ENCODE measurements around the gene EEF1B2.

The EEF1B2 gene

DNA sequence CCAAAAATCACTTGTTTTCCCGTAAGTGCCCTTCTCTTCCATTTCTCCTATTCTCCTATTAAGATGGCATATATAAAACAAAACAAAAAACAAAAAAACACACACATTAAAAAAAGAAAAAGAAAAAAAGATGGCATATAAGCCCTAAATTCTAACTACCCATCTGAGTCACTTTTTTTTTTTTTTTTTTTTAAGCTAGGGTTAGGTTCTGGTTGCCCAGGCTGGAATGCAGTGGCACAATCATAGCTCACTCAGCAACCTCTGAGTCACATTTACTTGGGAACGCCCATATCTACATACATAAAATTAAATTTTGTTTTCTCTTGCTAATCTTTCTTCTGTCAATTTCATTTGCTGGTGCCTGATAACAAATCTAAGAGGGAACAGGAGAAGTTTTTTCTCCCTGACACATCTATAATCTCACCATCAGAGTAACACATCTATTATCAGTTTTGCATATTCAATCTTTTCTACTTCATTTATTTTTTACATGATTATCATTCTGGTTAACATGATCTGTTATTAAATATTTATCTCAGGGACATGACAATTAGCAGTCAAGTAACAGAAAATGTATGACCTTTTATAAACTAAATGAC lies 52.1 kb downstream of the EEF1B2 start:
- peak; percentile 58; the same call in 2 of the 3 replicates for ATAC-seq
- TF ChIP-seq GLIS3 (CRISPR knock-in tag; IDR thresholded peaks at IDR 0.05) (no peak), CSDC2 (CRISPR knock-in tag; IDR thresholded peaks at IDR 0.05) (no peak), ZFP30 (CRISPR knock-in tag; IDR thresholded peaks at IDR 0.05) (no peak), ZNF8 (CRISPR knock-in tag; IDR thresholded peaks at IDR 0.05) (no peak), TSHZ2 (CRISPR knock-in tag; IDR thresholded peaks at IDR 0.05) (no peak), ZNF565 (CRISPR knock-in tag; conservative IDR thresholded peaks at IDR 0.05; ENCODE audit: low read depth) (no peak), PATZ1 (CRISPR knock-in tag; IDR thresholded peaks at IDR 0.05; ENCODE audit: borderline replicate concordance) (no peak), PPARA (CRISPR knock-in tag; IDR thresholded peaks at IDR 0.05; ENCODE audit: borderline replicate concordance) (no peak), TCF4 (CRISPR knock-in tag; IDR thresholded peaks at IDR 0.05; ENCODE audit: borderline replicate concordance) (no peak), OSR1 (CRISPR knock-in tag; IDR thresholded peaks at IDR 0.05) (no peak), ZFP3 (CRISPR knock-in tag; IDR thresholded peaks at IDR 0.05) (no peak), ARNTL (CRISPR knock-in tag; IDR thresholded peaks at IDR 0.05; ENCODE audit: borderline replicate concordance, low read depth) (no peak), ZNF70 (CRISPR knock-in tag; IDR thresholded peaks at IDR 0.05) (no peak), TOX (CRISPR knock-in tag; IDR thresholded peaks at IDR 0.05; ENCODE audit: borderline replicate concordance) (no peak), POU6F1 (CRISPR knock-in tag; IDR thresholded peaks at IDR 0.05; ENCODE audit: borderline replicate concordance, low read depth) (no peak), ISL1 (CRISPR knock-in tag; IDR thresholded peaks at IDR 0.05) (no peak), BACH2 (CRISPR knock-in tag; IDR thresholded peaks at IDR 0.05; ENCODE audit: borderline replicate concordance) (no peak), SNAI2 (CRISPR knock-in tag; IDR thresholded peaks at IDR 0.05) (no peak)
- TF ChIP-seq, protein P1, sequence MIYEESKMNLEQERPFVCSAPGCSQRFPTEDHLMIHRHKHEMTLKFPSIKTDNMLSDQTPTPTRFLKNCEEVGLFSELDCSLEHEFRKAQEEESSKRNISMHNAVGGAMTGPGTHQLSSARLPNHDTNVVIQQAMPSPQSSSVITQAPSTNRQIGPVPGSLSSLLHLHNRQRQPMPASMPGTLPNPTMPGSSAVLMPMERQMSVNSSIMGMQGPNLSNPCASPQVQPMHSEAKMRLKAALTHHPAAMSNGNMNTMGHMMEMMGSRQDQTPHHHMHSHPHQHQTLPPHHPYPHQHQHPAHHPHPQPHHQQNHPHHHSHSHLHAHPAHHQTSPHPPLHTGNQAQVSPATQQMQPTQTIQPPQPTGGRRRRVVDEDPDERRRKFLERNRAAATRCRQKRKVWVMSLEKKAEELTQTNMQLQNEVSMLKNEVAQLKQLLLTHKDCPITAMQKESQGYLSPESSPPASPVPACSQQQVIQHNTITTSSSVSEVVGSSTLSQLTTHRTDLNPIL (CRISPR knock-in tag; IDR thresholded peaks at IDR 0.05; ENCODE audit: low read depth), result no peak
- TF ChIP-seq, protein P2, sequence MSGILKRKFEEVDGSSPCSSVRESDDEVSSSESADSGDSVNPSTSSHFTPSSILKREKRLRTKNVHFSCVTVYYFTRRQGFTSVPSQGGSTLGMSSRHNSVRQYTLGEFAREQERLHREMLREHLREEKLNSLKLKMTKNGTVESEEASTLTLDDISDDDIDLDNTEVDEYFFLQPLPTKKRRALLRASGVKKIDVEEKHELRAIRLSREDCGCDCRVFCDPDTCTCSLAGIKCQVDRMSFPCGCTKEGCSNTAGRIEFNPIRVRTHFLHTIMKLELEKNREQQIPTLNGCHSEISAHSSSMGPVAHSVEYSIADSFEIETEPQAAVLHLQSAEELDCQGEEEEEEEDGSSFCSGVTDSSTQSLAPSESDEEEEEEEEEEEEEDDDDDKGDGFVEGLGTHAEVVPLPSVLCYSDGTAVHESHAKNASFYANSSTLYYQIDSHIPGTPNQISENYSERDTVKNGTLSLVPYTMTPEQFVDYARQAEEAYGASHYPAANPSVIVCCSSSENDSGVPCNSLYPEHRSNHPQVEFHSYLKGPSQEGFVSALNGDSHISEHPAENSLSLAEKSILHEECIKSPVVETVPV (CRISPR knock-in tag; IDR thresholded peaks at IDR 0.05), result no peak
